Cardiac septum (tissue), 1 donor: Measurements from ENCODE around the gene DNAJB8. TPM values are rescaled to one million over a fixed set of nuclear protein-coding genes. Genes with fewer than 3 reads are reported as not detected.

Experiments used
- DNase-seq: peaks from one replicate; pipeline ENCODE4 v3.0.0-alpha.2; 2020; ENCODE audit warnings: low spot score
- intact Hi-C: fragments of 100-400 bp; cut with DNase I; formaldehyde crosslinking; loops from one replicate; pipeline ENCODE4 v1.14.0; 2022
- total RNA-seq: library from RNA; stranded (reverse); fragmentation: NEBNext Ultra II Directional; extraction: Animal tissue kit (Norgen Biotek cat#: 25700); gene quantifications from one replicate; pipeline ENCODE4 v1.2.1, GENCODE V29; 2021
- donor health status: DM: no; HTN: no; CAD: no.

DNAJB8 gene
- total RNA-seq, 1 donor from 2014 or later: not detected

GRCh38 chr3:128486205-128486628 lies 19.5 kb upstream of the DNAJB8 start:
- no peak for DNase-seq
- intact Hi-C loops: no loop called here

GRCh38 chr3:128485282-128486204 lies 18.9 kb upstream of the DNAJB8 start:
- intact Hi-C loops: no loop called here
- no peak for DNase-seq

- intact Hi-C loops: no loop called here
- no peak for DNase-seq
Measured at GRCh38 chr3:128484404-128485281, 18.0 kb upstream of the DNAJB8 start.

- intact Hi-C loops: no loop called here
- DNase-seq: no peak
Measured at GRCh38 chr3:128483657-128484403, 17.1 kb upstream of the DNAJB8 start.

- DNase-seq: no peak
- intact Hi-C loops: no loop called here
Measured at GRCh38 chr3:128482666-128483656, 16.3 kb upstream of the DNAJB8 start.

- intact Hi-C loops: no loop called here
- DNase-seq: no peak
Measured at GRCh38 chr3:128482175-128482574, 15.5 kb upstream of the DNAJB8 start.

- DNase-seq: peak; percentile 84
- intact Hi-C loops: loop anchor here (2.0 kb wide), 2 partner anchors 73 to 93 kb away; no protein-coding TSS in a partner anchor
Measured at GRCh38 chr3:128481438-128481942, 14.8 kb upstream of the DNAJB8 start.

GRCh38 chr3:128480717-128481437 lies 14.2 kb upstream of the DNAJB8 start:
- no peak for DNase-seq
- intact Hi-C loops: loop anchor here (2.0 kb wide), 2 partner anchors 74 to 94 kb away; no protein-coding TSS in a partner anchor

- DNase-seq: no peak
- intact Hi-C loops: loop anchor here (2.0 kb wide), 2 partner anchors 75 to 95 kb away; no protein-coding TSS in a partner anchor
Measured at GRCh38 chr3:128480278-128480677, 13.6 kb upstream of the DNAJB8 start.

GRCh38 chr3:128479558-128480086 lies 12.9 kb upstream of the DNAJB8 start:
- no peak for DNase-seq
- intact Hi-C loops: loop anchor here (2.0 kb wide), 2 partner anchors 75 to 95 kb away; no protein-coding TSS in a partner anchor

GRCh38 chr3:128478576-128479506 lies 12.2 kb upstream of the DNAJB8 start:
- intact Hi-C loops: no loop called here

GRCh38 chr3:128476659-128477058 lies 10.0 kb upstream of the DNAJB8 start:
- intact Hi-C loops: no loop called here
- no peak for DNase-seq

More at GRCh38 chr3:128478576-128479506, 12.2 kb upstream of the DNAJB8 start:
- no peak for DNase-seq

- no peak for DNase-seq
- intact Hi-C loops: no loop called here
Measured at GRCh38 chr3:128475355-128475754, 8.7 kb upstream of the DNAJB8 start.

- intact Hi-C loops: no loop called here
- DNase-seq: no peak
Measured at GRCh38 chr3:128473737-128474136, 7.0 kb upstream of the DNAJB8 start.

GRCh38 chr3:128473180-128473519 lies 6.5 kb upstream of the DNAJB8 start:
- intact Hi-C loops: no loop called here
- no peak for DNase-seq
